GM04504 (cell line): ENCODE measurements around the gene CDC16.
"Not testable (repeated sequence)": the region's sequence is repeated elsewhere in the genome, so short reads cannot be mapped to it uniquely, and the experiment has no call there.

Experiments used
- DNase-seq: peaks from one replicate; pipeline ENCODE4 v3.0.0-alpha.2; 2012; ENCODE audit warnings: low read depth

The CDC16 gene, protein sequence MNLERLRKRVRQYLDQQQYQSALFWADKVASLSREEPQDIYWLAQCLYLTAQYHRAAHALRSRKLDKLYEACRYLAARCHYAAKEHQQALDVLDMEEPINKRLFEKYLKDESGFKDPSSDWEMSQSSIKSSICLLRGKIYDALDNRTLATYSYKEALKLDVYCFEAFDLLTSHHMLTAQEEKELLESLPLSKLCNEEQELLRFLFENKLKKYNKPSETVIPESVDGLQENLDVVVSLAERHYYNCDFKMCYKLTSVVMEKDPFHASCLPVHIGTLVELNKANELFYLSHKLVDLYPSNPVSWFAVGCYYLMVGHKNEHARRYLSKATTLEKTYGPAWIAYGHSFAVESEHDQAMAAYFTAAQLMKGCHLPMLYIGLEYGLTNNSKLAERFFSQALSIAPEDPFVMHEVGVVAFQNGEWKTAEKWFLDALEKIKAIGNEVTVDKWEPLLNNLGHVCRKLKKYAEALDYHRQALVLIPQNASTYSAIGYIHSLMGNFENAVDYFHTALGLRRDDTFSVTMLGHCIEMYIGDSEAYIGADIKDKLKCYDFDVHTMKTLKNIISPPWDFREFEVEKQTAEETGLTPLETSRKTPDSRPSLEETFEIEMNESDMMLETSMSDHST

DNA sequence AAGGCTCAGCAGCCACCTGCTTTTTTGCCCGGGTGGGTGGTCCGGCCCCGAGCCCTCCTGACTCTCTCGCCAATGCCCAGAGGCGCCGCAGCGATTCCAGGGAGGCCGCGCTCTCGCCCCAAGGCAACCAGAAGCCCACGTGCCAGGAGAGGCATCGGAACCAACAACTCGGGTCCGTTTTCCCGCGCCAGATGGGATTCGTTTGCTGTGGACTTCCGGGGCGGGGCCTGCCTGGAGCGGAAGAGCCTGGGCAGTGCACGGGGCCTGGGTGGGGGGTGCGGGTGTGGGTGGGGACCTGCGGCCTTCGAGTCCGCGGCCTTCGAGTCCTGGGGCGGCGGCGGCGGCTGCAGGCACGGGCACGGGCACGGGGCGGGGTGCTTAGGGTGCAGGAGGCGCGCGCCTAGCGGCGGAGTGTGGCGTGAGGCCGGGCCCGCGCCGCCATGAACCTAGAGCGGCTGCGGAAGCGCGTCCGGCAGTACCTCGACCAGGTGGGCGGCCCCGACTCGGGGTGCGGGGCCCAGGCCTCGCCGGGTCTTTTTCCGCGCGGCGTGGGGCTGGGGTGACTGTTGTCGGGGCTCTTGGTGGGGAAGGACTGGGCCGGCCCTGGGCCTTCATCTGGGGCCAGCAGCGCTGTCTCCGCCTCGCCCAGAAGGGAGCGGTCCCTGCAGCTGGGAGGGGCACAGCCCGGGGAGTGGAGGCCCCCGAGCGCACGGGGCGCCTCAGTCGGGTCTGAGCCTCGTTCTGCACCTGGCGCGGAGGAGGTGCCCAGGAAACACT, at the start of gene CDC16:
TSS of gene CDC16 (plus strand) at position 253 of the 777 bp plus-strand sequence. CDS start at position 441, 188 bp downstream.
- DNase-seq: peak; percentile 82

DNA sequence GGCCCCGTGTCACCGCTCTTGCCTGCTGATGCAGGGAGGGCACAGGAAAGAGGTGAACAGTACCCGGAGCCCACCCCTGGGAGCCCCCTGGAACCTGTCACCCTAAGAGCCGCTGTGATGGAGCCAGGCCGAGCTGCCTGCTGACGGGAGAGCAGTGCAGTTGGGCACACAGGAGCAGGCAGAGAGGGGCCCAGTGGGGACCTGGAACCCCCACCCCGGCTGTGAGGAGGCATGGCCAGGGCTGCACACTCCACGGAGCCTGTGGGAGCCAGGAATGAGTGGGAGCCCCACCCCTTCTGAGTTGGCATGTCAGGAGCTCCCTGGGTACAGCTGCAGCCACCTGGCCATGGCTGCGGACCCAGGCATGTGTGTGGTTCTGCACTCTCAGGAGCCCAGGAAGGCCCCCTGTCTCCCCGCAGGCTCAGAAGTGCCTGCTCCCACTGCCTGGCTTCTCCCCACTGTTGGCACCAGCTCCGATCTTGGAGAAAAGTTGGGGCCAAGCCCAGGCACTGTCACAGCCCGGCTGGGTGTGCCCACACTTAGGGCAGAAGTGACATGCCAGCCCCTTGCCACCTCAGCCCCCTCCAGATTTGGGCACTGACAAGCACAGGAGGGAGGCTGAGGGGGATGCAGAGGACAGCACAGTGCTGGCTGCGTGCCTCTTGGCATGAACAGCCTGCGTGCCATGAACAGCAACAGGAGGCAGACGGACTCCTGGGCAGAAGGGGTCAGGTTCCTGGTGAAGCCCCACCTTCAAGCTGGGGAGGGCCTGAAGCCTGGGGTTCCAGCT, 49.3 kb upstream of the CDC16 start:
- DNase-seq: no peak

GRCh38 chr13:114194853-114195252, 39.8 kb upstream of the CDC16 start:
- no peak for DNase-seq

- no peak for DNase-seq
Measured at GRCh38 chr13:114196629-114197028, 38.1 kb upstream of the CDC16 start.

DNA sequence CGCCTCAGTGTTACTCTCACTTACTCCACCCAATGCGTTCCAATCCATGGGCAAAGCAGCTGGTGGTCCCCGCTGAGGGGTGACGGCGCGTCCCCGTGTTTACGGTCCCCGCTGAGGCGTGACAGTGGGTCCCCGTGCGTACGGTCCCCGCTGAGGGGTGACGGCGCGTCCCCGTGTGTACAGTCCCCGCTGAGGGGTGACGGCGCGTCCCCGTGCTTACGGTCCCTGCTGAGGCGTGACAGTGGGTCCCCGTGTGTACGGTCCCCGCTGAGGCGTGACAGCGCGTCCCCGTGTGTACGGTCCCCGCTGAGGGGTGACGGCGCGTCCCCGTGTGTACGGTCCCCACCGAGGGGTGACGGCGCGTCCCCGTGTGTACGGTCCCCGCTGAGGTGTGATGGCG, 36.1 kb upstream of the CDC16 start:
- DNase-seq: no peak

DNA sequence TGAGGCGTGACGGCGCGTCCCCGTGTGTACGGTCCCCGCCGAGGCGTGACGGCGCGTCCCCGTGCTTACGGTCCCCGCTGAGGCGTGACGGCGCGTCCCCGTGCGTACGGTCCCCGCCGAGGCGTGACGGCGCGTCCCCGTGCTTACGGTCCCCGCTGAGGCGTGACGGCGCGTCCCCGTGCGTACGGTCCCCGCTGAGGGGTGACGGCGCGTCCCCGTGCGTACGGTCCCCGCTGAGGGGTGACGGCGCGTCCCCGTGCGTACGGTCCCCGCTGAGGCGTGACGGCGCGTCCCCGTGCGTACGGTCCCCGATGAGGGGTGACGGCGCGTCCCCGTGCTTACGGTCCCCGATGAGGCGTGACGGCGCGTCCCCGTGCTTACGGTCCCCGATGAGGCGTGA, 35.2 kb upstream of the CDC16 start:
- not testable (repeated sequence) for DNase-seq

DNA sequence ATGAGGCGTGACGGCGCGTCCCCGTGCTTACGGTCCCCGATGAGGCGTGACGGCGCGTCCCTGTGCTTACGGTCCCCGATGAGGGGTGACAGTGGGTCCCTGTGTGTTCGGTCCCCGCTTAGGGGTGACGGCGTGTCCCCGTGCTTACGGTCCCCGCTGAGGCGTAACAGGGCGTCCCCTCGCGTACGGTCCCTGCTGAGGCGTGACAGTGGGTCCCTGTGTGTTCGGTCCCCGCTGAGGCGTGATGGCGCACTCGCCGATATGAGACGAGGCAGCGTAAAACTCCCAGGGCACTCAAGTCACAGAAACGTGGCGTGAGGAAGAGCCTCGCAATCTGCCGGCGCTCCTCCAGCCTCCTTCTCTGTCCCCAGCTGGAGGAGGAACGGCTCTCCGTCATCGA, 34.7 kb upstream of the CDC16 start:
- DNase-seq: no peak

- no peak for DNase-seq
Measured at GRCh38 chr13:114200399-114200911, 34.2 kb upstream of the CDC16 start.

DNA sequence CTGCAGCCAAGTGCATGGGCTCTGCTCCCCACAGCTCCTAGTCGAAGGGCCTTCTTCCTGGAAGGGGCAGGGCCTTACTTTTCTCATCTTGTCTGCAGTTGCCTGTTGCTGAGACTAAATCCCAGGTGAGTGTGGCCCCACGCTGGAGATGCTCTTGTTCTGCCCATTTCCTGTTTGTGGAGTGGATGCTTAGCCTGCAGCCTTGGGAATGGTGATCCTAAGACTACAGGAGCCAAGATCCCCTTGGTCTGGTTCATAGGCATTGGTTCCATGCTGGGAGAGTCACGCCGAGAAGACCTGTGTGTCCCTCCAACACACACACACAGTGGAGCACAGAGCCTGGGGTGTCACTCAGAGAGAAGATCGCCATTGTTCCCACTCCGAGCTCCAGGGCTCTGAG, 32.1 kb upstream of the CDC16 start:
- DNase-seq: no peak

DNA sequence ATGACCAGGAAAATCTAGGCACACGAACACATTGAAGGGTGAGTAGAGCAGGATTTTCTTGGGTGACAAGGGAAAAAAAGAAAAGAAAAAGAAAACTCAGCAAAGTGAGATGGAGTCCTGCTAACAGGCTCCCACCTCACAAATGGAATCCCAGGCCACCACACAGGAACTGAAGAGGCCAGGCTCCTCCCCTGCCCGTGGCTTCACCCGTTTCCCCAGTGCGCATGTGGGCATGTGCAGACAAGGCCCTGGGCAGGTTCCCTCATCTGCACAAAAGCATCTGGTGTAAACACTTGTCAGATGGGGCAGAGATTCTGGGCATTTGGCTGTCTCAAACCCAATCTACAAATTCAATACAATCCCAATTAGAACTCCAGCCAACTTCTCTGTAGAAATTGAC, 31.2 kb upstream of the CDC16 start:
- no peak for DNase-seq

- no peak for DNase-seq
Measured at GRCh38 chr13:114204894-114205293, 29.8 kb upstream of the CDC16 start.

DNA sequence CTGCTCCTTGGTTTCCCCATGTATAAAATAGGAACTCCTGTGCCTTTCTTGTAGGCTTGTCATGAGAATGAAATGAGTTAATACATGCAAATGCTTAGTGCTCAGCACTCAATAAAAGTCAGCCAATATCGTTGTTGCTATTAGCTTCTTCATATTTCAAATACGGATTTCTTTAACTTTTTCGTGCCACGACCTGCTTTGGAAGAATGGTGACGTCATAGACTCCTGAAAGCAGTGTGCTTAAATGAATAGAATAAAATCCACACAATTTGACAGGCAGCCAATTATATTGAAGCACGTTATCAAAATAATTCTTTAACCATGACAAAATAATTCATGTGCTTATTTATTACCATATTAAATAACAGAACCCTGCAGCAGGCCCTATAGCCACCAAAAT, 26.6 kb upstream of the CDC16 start:
- no peak for DNase-seq

DNA sequence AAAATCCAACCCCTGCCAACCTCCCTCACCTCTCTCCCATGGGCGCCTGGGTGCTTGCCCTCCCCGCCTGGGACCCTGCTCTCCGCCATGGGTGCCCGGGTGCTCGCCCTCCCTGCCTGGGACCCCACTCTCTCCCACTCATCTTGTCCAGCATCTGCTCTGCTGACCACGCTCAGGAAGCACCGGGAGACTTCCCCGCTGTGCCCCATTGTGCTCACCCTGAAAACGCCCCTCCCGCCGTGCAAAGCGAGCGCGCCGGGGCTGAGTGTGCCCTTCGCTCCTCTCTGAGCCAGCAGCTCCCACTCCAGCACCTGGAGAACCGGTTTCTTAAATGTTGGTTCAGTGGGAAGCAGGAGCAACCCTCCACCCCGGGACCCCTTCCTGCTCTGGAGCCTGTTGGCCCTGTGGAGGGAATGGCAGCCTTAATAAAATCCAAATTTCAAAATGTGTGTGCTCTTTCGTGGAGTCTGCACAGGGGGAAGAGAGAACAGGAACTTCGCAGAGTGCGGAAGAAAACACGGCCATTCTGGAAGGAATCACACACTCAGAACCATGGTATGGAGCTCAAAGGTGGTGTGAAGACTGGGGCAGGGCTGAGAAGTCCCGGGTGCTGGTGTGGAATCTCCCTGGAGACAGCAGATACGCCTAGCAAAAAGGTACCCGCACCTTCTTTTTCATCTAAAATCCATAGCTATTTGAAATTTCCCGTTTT, 23.1 kb upstream of the CDC16 start:
- no peak for DNase-seq

DNA sequence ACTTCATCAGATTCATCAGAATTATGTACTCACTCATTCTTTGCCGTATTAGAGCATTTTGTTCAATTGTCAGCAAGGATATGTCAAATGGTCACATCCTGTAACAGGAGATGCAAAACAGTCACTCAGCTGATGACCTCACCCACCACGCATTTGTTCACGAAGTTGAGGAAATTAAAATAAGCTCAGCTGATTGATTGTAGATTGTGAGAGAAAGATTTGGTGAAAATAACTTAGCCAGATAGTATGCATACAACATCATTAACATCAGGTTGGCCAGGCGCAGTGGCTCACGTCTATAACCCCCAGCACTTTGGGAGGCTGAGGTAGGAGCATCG, 22.6 kb upstream of the CDC16 start:
- no peak for DNase-seq

- no peak for DNase-seq
Measured at GRCh38 chr13:114213980-114214379, 20.7 kb upstream of the CDC16 start.

GRCh38 chr13:114219392-114219791, 15.3 kb upstream of the CDC16 start:
- DNase-seq: no peak

DNA sequence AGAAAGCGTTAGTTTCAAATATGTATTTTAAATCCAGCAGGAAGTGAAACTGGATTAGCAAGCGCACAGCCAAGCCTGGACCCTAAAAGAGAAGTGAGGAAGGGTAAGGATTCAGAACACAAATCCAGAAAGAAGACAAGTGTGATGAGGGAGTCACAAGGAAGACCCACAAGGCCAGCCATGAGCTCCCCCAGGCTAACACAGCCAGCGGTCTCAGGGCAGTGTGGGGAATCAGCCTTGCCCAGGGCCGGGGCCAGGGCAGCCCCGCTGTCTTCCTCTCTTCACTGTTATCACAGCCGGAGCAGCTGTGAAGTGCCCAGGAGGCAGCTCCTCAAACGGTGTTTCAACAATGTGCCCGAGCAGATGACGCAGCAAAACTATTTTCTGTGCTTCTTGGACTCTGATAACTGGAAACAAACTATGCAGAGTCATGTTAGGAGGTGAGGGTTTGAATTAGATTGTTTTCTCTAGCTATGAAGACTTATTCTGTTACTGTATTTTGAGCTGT, 12.2 kb upstream of the CDC16 start:
- no peak for DNase-seq

- no peak for DNase-seq
Measured at GRCh38 chr13:114224201-114224600, 10.5 kb upstream of the CDC16 start.

- DNase-seq: no peak
Measured at GRCh38 chr13:114225610-114226009, 9.1 kb upstream of the CDC16 start.

DNA sequence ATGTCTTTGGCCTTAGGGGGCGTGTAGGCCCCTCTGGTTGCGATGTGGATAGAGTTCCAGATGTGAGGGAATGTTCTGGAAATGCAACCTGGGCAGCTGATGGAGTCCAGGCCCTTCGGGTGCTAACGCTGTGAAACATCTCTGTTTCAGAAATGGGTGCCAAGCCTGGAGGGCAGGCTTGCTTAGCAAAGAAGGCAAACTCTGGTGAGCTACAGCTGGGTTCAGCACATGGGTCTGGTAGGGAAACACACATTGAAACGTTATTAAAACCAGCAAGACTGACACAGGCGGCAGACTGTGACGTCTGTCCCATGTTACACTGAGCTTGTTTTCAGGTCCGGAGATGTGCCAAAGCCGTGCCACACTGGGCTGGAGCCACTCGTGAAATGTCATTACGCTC, 8.6 kb upstream of the CDC16 start:
- no peak for DNase-seq

DNA sequence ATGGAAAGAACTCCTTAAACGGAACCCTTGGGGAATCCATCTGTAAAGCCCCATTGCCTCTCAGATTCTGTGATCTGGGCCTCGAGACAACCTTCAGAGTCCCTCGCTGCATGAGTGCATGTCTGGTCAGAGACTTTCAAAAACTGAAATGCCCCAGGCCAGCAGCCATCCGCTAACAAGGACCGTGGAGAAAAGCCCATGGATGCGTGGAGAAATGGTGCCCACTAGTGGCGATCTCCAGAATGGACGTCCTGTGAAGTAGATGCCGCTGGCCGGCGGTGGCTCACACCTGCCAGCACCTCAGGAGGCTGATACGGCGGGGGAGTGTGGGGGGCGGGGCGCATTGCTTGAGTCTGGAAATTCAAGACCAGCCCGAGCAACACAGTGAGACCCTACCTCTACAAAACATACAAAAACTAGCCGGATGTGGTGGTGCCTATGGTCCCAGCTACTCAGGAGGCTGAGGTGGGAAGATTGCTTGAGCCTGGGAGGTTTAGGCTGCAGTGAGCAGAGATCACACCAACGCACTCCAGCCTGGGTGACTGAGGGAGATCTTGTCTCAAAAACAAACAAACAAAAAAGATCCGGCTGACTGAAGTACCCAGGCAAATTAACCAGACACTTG, 7.9 kb upstream of the CDC16 start:
- DNase-seq: peak; percentile 65
